Left ventricle myocardium superior (tissue), 1 donor: ENCODE measurements around the gene RFC3. TPM values are rescaled to one million over a fixed set of nuclear protein-coding genes. Genes with fewer than 3 reads are reported as not detected.

Source experiments
- ATAC-seq: fragments of 200-7000 bp; cut with Tn5 transposase; one replicate; pipeline ENCODE4 v1.9.1; 2020; ENCODE audit warnings: mild to moderate bottlenecking, moderate library complexity
- DNase-seq: peaks from one replicate; pipeline ENCODE4 v3.0.0-alpha.2; 2020
- intact Hi-C: fragments of 100-400 bp; cut with micrococcal nuclease; formaldehyde crosslinking; loops from one replicate; pipeline ENCODE4 v1.11.0; 2022
- total RNA-seq: library from RNA; stranded (reverse); fragmentation: NEBNext Ultra II Directional; extraction: Animal tissue kit (Norgen Biotek cat#: 25700); gene quantifications from one replicate; pipeline ENCODE4 v1.2.1, GENCODE V29; 2021
- donor health status: DM: no; HTN: yes; CAD: no; lungs with severe emphysema.

The RFC3 gene
- total RNA-seq, 1 donor from 2014 or later: 5.5 TPM

DNA sequence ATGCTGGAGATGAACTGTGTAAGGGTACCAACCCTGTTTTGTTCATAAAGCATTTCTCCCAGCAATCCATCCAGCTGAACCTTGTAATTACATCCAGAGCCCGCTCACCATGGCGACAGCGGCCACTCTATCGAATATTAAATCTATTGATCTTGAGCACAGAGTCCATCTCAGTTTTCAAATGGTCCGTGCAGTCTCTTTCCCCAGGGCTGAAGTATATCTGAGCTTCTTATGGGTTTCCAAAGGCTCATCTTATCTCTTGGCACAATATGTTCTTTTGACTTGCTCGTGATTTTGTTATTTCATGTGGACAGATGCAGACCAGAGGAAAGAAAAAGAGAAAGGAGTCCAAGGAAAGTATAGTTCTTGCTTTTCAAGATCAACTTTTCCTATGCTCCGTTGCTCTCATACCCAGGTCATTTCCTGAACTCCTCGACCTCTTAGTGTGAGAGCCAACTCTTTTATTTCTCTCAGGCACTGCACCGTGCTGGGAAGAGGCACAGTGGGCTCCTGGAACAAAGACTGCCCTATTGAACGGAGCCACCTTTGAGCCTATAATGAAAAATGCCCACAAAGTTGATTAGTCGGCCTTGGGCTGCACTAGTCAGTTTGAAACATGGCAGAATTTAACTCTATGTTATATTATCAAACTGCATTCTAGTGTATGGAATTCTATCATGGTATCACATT is 66.7 kb downstream of the RFC3 start:
- intact Hi-C loops: no loop called here
- DNase-seq (no peak), ATAC-seq (no peak)
